Endothelial cell (in vitro differentiated cells): Measurements from ENCODE around the gene WIZ. TPM values are rescaled to one million over a fixed set of nuclear protein-coding genes. Genes with fewer than 3 reads are reported as not detected.

Experiments
- DNase-seq: peaks from one replicate; pipeline ENCODE4 v3.0.0; 2021; ENCODE audit warnings: low spot score
- H3K27ac Mint-ChIP-seq: one replicate; pipeline ENCODE4 v1.8.0; 2021; ENCODE audit warnings: mixed read lengths, inconsistent platforms; ENCODE audit not compliant: unreplicated experiment
- H3K27me3 Mint-ChIP-seq: one replicate; pipeline ENCODE4 v1.8.0; 2021; ENCODE audit warnings: mild to moderate bottlenecking, moderate library complexity, mixed read lengths, inconsistent platforms; ENCODE audit not compliant: unreplicated experiment
- H3K36me3 Mint-ChIP-seq: one replicate; pipeline ENCODE4 v1.8.0; 2021; ENCODE audit warnings: mild to moderate bottlenecking, low read depth, mixed read lengths, inconsistent platforms; ENCODE audit not compliant: unreplicated experiment
- H3K4me1 Mint-ChIP-seq: one replicate; pipeline ENCODE4 v1.8.0; 2021; ENCODE audit warnings: mild to moderate bottlenecking, mixed read lengths, inconsistent platforms; ENCODE audit not compliant: unreplicated experiment
- H3K4me3 Mint-ChIP-seq: one replicate; pipeline ENCODE4 v1.8.0; 2021; ENCODE audit warnings: mild to moderate bottlenecking, mixed read lengths, inconsistent platforms; ENCODE audit not compliant: unreplicated experiment
- H3K9me3 Mint-ChIP-seq: one replicate; pipeline ENCODE4 v1.8.0; 2021; ENCODE audit warnings: mixed read lengths, inconsistent platforms; ENCODE audit not compliant: unreplicated experiment
- total RNA-seq: library from RNA; stranded (reverse); fragmentation: NEBNext Ultra II Directional; extraction: Animal tissue kit (Norgen Biotek cat#: 25700); gene quantifications from one replicate; pipeline ENCODE4 v1.2.1, GENCODE V29; 2021; ENCODE audit not compliant: unreplicated experiment
- TF ChIP-seq, protein P1 (sequence below): fragments of 200-600 bp; sonication (generic); IDR thresholded peaks from one replicate; pipeline ENCODE4 v1.5.0; 2021; ENCODE audit warnings: antibody characterized with exemption; ENCODE audit not compliant: unreplicated experiment

The WIZ gene
- total RNA-seq, 1 donor from 2014 or later = 79.0 TPM

DNA sequence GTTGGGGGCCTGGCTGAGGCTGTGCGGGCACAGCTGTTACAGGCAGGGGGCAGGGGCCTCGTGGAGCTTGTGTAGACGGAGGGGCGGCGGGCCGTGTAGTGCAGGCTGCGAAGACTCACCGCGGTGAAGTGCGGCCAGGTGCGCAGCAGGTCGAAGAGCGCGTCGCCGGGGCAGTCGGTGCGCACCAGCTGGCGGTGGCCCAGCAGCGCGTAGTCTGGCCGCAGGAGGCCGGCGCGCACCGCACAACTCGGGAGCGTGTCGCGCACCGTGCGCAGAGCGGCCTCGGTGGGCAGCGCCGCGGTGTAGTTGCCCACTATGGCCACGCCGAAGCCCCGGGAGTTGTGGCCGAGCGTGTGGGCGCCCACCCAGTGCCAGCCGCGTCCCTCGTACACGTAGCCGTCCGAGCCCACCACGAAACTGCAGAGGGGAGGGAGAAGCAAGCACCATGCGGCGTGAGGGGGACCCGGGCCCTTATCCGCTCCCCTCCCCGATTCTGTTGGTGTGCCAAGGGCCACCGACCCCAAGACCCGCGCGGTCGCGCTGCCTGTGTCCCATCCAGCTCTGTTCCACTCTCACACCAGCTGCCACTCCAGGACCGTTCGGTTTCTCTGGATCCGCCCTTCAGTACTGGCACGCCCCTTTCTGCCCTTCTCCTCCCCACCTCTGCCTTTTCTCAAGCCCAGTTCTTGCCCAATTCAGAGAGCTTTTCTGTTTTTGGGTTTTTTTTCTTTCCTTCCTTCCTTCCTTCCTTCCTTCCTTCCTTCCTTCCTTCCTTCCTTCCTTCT lies 19.9 kb upstream of the WIZ start:
- H3K27me3 Mint-ChIP-seq = peaks cover 15% of the 10 kb centered on the region
- H3K4me1 Mint-ChIP-seq = peaks cover 5% of the 10 kb centered on the region
- H3K4me3 Mint-ChIP-seq = no peak overlapping the region
- peaks cover 10% of the 10 kb centered on the region for H3K9me3 Mint-ChIP-seq
- DNase-seq = no peak
- TF ChIP-seq, protein P1, sequence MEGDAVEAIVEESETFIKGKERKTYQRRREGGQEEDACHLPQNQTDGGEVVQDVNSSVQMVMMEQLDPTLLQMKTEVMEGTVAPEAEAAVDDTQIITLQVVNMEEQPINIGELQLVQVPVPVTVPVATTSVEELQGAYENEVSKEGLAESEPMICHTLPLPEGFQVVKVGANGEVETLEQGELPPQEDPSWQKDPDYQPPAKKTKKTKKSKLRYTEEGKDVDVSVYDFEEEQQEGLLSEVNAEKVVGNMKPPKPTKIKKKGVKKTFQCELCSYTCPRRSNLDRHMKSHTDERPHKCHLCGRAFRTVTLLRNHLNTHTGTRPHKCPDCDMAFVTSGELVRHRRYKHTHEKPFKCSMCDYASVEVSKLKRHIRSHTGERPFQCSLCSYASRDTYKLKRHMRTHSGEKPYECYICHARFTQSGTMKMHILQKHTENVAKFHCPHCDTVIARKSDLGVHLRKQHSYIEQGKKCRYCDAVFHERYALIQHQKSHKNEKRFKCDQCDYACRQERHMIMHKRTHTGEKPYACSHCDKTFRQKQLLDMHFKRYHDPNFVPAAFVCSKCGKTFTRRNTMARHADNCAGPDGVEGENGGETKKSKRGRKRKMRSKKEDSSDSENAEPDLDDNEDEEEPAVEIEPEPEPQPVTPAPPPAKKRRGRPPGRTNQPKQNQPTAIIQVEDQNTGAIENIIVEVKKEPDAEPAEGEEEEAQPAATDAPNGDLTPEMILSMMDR = no peak
- peaks cover 7% of the 10 kb centered on the region for H3K36me3 Mint-ChIP-seq
- no peak overlapping the region for H3K27ac Mint-ChIP-seq

DNA sequence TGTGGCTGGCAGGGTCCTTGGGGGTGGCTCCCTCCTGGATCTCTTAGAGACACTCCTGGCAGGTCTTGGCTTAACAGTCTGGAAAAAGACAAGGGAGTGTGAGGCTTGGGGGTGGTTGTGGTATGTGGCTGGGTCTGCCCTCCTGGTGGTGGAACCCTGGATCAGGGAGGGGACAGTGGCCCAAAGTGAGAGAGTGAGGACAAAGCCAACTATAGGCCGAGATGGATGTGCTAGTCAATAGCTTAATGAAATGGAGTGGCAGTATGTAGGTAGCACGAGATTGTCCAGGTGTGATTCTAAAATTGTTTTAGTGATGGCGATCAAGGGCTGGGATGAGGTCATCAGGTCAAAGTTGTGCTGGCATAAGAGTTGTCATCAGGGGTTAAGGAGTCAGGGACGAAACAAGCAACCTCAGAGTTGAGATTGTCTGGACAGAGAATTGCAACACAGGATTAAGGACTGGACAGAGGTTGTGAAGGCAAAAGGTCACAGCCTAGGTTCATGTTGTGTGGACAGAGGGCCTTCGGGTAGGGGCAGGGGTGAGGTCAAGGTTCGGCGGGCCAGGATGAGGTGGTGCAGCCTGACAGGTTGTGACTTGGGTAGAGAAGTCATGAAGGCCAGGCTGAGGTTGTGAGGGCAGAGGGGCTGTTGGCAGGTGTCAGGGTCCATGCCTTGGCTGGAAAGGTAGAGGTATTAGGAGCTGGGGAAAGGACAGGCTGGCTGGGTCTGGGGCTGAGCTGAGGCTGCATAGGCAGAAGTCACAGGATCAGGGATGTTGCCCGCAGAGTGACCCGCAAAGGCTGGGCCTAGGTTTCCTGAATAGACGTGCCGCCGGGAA lies 19.1 kb upstream of the WIZ start:
- Mint-ChIP-seq H3K36me3 (peaks cover 7% of the 10 kb centered on the region), H3K9me3 (peaks cover 10% of the 10 kb centered on the region), H3K27me3 (peaks cover 15% of the 10 kb centered on the region), H3K4me1 (peaks cover 5% of the 10 kb centered on the region), H3K27ac (no peak overlapping the region), H3K4me3 (peak overlapping the region; percentile 33)
- TF ChIP-seq, protein P1 = no peak
- DNase-seq = no peak

DNA sequence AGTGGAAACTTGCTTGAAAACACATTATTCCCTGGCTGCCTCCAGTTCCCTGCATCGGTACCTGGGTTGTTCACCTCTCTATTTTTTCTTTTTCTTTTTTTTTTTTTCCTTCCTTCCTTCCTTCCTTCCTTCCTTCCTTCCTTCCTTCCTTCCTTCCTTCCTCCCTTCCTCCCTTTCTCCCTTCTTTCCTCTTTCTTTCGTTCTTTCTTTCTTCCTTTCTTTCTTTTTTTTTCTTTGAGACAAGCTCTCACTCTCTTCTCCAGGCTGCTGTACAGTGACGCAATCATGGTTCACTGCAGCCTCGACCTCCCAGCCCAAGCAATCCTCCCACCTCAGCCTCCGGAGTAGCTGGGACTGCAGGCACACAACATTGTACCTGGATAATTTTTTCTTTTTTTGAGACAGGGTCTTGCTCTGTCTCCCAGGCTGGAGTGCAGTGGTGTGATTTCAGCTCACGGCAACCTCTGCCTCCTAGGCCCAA lies 18.0 kb upstream of the WIZ start:
- no peak for DNase-seq
- Mint-ChIP-seq H3K9me3 (peaks cover 10% of the 10 kb centered on the region), H3K36me3 (peaks cover 7% of the 10 kb centered on the region), H3K27ac (no peak overlapping the region), H3K27me3 (peaks cover 15% of the 10 kb centered on the region), H3K4me3 (no peak overlapping the region), H3K4me1 (peaks cover 5% of the 10 kb centered on the region)
- TF ChIP-seq, protein P1 = no peak

DNA sequence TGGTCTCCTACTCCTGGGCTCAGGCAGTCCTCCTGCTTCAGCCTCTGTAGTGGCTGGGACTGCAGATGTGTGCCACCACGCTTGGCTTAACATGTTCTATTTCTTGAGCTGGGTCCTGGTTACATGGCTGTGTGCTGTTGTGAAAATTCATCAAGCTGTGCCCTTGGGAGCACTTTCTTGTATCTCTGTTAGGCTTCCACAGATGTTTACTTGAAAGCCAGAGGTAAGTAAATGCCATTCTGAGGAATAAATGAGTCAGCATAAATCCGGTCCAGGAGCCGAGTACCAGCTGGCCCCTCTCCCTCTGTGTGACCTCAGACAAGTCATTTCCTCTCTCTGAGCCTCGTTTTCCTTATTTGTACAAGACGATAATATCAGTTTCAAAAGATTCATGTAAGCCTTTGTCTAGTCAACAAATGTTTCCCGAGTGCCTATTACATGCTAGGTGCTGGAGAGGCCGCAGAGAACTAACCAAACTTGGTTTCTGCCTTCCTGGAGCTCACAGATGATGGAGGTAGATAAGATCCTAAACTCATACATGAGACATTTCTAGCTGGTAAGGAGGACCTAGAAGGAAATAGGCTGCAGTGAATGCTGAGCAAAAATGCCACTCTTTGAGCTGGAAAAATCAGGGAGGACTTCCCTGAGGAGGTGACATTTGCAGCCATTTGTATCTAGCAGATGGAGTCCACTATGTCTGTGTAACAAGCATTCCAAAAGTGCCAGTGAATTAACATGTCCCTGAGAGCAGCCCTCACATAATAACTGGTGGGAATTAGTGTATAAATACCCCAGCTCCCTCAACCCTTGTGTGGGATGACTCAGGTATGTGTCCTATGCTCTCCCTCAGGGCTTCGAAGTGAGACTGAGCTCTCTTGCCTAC lies 17.3 kb upstream of the WIZ start:
- no peak for DNase-seq
- peaks cover 15% of the 10 kb centered on the region for H3K27me3 Mint-ChIP-seq

More for the DNA sequence above, 17.3 kb upstream of the WIZ start:
- Mint-ChIP-seq H3K4me3 (no peak overlapping the region), H3K36me3 (peaks cover 7% of the 10 kb centered on the region), H3K4me1 (peaks cover 5% of the 10 kb centered on the region), H3K9me3 (peaks cover 10% of the 10 kb centered on the region), H3K27ac (no peak overlapping the region)
- TF ChIP-seq, protein P1 = no peak
